GM12873 (cell line): ENCODE measurements around the gene PDE4D.

Source experiments
- CTCF ChIP-seq: IDR thresholded peaks from 2 replicates; pipeline ENCODE4 v1.5.1; 2012; ENCODE audit warnings: low read depth, mild to moderate bottlenecking, moderate library complexity, low read length, control low read depth; ENCODE audit not compliant: insufficient read depth; ENCODE audit errors: missing control alignments

Gene PDE4D

GRCh38 chr5:59716029-59716428 is 177.5 kb downstream of the PDE4D start:
- TF ChIP-seq CTCF, result no peak

- no peak for TF ChIP-seq CTCF
Measured at GRCh38 chr5:59715228-59715627, 178.3 kb downstream of the PDE4D start.

- TF ChIP-seq CTCF, result no peak
Measured at GRCh38 chr5:59713498-59713844, 180.1 kb downstream of the PDE4D start.

- TF ChIP-seq CTCF, result no peak
Measured at GRCh38 chr5:59712836-59713497, 180.6 kb downstream of the PDE4D start.

- TF ChIP-seq CTCF, result no peak
Measured at GRCh38 chr5:59711310-59711709, 182.2 kb downstream of the PDE4D start.

GRCh38 chr5:59709846-59710245 is 183.7 kb downstream of the PDE4D start:
- TF ChIP-seq CTCF, result no peak

GRCh38 chr5:59709346-59709821 is 184.1 kb downstream of the PDE4D start:
- TF ChIP-seq CTCF, result no peak
